HG02642 (cell line): Measurements from ENCODE around the gene TOR3A.

Experiments used
- ATAC-seq: cut with Tn5 transposase; IDR thresholded peaks from one replicate; pipeline ENCODE4 v1.9.1; 2021; ENCODE audit warnings: mild to moderate bottlenecking; ENCODE audit not compliant: unreplicated experiment, poor library complexity

TOR3A gene

GRCh38 chr1:179141592-179142251 lies 59.9 kb downstream of the TOR3A start:
- ATAC-seq: no peak

GRCh38 chr1:179142889-179143299 lies 61.0 kb downstream of the TOR3A start:
- no peak for ATAC-seq

GRCh38 chr1:179143322-179143721 lies 61.5 kb downstream of the TOR3A start:
- ATAC-seq: no peak

DNA sequence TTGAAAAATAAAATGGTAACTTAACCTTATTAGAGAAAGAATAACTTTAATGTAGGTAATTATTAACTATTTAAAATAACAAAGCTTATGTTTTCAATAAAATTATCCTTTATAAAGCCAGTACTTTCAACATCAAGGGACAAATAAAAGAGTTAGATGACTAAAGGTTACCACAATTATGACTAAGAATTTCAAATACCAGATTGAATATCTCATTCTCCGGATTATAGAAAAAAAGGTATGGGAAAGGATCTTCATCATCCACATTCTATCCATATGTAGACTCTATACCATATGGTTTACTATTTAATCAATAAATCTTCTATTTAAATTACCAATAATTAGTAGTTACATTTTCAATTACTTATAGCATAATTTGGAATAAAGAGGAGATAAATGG lies 62.8 kb downstream of the TOR3A start:
- no peak for ATAC-seq

DNA sequence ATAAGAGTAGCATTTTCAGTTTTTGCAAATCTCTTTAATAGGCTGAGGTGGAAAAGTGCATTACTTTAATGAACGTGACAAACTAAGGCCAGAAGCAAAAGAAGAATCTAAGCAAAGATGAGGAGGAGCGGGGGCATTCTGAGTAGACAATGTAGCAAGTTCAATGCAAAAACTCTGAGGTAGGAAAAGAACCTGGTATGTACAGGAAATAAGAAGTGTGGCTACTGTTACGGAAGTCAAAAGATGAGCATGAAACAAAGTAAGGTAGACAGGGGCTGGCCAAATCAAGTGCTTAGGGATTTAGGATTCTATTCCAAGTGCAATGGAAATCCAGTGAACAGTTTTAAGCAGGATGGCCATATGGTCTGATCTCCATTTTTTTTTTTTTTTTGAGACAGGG lies 63.7 kb downstream of the TOR3A start:
- no peak for ATAC-seq
